Hair follicular keratinocyte (primary cell): ENCODE results near the gene AFAP1L2. TPM values are rescaled to one million over a fixed set of nuclear protein-coding genes. Genes with fewer than 3 reads are reported as not detected.

ENCODE experiments used
- total RNA-seq: library from RNA; depleted of rRNA; stranded (reverse); fragments of >200 nt; gene quantifications from 2 replicates; pipeline ENCODE4 v1.2.3, GENCODE V29; 2015

AFAP1L2 gene
- total RNA-seq: 40.2 and 40.5 TPM in 2 replicates

GRCh38 chr10:114404171-114405010 lies at the start of gene AFAP1L2:
AFAP1L2 (minus strand) TSS chr10:114404502; CDS start chr10:114404455, 47 bp downstream.

Other genes starting within 250 kb of the AFAP1L2 start
- gene CCDC186, start 230.3 kb downstream of the AFAP1L2 start, total RNA-seq: 7.6 and 11.6 TPM in 2 replicates
- 0.31 and 0.76 TPM in 2 replicates for gene TDRD1, start 225.1 kb downstream of the AFAP1L2 start, total RNA-seq
- 2.4 and 2.7 TPM in 2 replicates for gene VWA2, start 165.2 kb downstream of the AFAP1L2 start, total RNA-seq